ENCODE measurements around the gene ALOX12B.
"Not testable (repeated sequence)": the region's sequence is repeated elsewhere in the genome, so short reads cannot be mapped to it uniquely, and the experiment has no call there.

The ALOX12B gene

GRCh38 chr17:8063761-8064534 is 23.6 kb downstream of the ALOX12B start:
- DNase-seq (ENCODE audit: low spot score) = no peak

GRCh38 chr17:8062807-8063483 is 24.6 kb downstream of the ALOX12B start:
- no peak for DNase-seq (ENCODE audit: low spot score)

- DNase-seq (ENCODE audit: low spot score) = no peak
Observed at GRCh38 chr17:8062435-8062806, 25.1 kb downstream of the ALOX12B start.

GRCh38 chr17:8061851-8062250 is 25.7 kb downstream of the ALOX12B start:
- DNase-seq (ENCODE audit: low spot score) = not testable (repeated sequence)

- DNase-seq (ENCODE audit: low spot score) = peak; percentile 86
Observed at GRCh38 chr17:8060274-8060673, 27.2 kb downstream of the ALOX12B start.

GRCh38 chr17:8059131-8059530 is 28.4 kb downstream of the ALOX12B start:
- no peak for DNase-seq (ENCODE audit: low spot score)

GRCh38 chr17:8057691-8058114 is 29.8 kb downstream of the ALOX12B start:
- DNase-seq (ENCODE audit: low spot score) = peak; percentile 89

GRCh38 chr17:8056976-8057625 is 30.4 kb downstream of the ALOX12B start:
- no peak for DNase-seq (ENCODE audit: low spot score)

GRCh38 chr17:8056232-8056975 is 31.1 kb downstream of the ALOX12B start:
- DNase-seq (ENCODE audit: low spot score) = peak; percentile 66

GRCh38 chr17:8055851-8056231 is 31.7 kb downstream of the ALOX12B start:
- no peak for DNase-seq (ENCODE audit: low spot score)

- DNase-seq (ENCODE audit: low spot score) = no peak
Observed at GRCh38 chr17:8053600-8053999, 33.9 kb downstream of the ALOX12B start.

- no peak for DNase-seq (ENCODE audit: low spot score)
Observed at GRCh38 chr17:8052256-8053252, 35.0 kb downstream of the ALOX12B start.

- no peak for DNase-seq (ENCODE audit: low spot score)
Observed at GRCh38 chr17:8051831-8052230, 35.7 kb downstream of the ALOX12B start.

GRCh38 chr17:8048736-8049135 is 38.8 kb downstream of the ALOX12B start:
- no peak for DNase-seq (ENCODE audit: low spot score)

GRCh38 chr17:8048236-8048635 is 39.3 kb downstream of the ALOX12B start:
- no peak for DNase-seq (ENCODE audit: low spot score)

GRCh38 chr17:8047769-8048110 is 39.8 kb downstream of the ALOX12B start:
- no peak for DNase-seq (ENCODE audit: low spot score)

GRCh38 chr17:8046929-8047768 is 40.4 kb downstream of the ALOX12B start:
- no peak for DNase-seq (ENCODE audit: low spot score)

- DNase-seq (ENCODE audit: low spot score) = no peak
Observed at GRCh38 chr17:8046306-8046928, 41.1 kb downstream of the ALOX12B start.

- no peak for DNase-seq (ENCODE audit: low spot score)
Observed at GRCh38 chr17:8044819-8045810, 42.4 kb downstream of the ALOX12B start.

Measured in GM03348 (cell line).